GM12801 (cell line): ENCODE measurements around the gene CAPN8.

Experiments
- CTCF ChIP-seq: IDR thresholded peaks from one replicate; pipeline ENCODE4 v1.5.1; 2011; ENCODE audit warnings: control low read depth; ENCODE audit not compliant: insufficient read length; ENCODE audit errors: extremely low read depth

The CAPN8 gene

GRCh38 chr1:223521150-223521549 is 144.4 kb downstream of the CAPN8 start:
- no peak for TF ChIP-seq CTCF

- TF ChIP-seq CTCF: no peak
Measured at GRCh38 chr1:223520200-223520599, 145.3 kb downstream of the CAPN8 start.

- TF ChIP-seq CTCF: no peak
Measured at GRCh38 chr1:223519116-223519515, 146.4 kb downstream of the CAPN8 start.

GRCh38 chr1:223515926-223516325 is 149.6 kb downstream of the CAPN8 start:
- no peak for TF ChIP-seq CTCF

GRCh38 chr1:223515421-223515820 is 150.1 kb downstream of the CAPN8 start:
- no peak for TF ChIP-seq CTCF

GRCh38 chr1:223514644-223515043 is 150.9 kb downstream of the CAPN8 start:
- TF ChIP-seq CTCF: no peak

GRCh38 chr1:223513309-223513708 is 152.2 kb downstream of the CAPN8 start:
- no peak for TF ChIP-seq CTCF

- TF ChIP-seq CTCF: no peak
Measured at GRCh38 chr1:223512057-223512456, 153.4 kb downstream of the CAPN8 start.
